GM18867 (cell line): ENCODE measurements around the gene CT47A1.
"Not testable (repeated sequence)": the region's sequence is repeated elsewhere in the genome, so short reads cannot be mapped to it uniquely, and the experiment has no call there.

Experiments
- ATAC-seq: cut with Tn5 transposase; IDR thresholded peaks from one replicate; pipeline ENCODE4 v1.9.1; 2021; ENCODE audit warnings: mild to moderate bottlenecking, moderate library complexity; ENCODE audit not compliant: unreplicated experiment

Gene CT47A1

GRCh38 chrX:120985660-120986059 is at the start of gene CT47A1:
CT47A1 (minus strand) TSS chrX:120985760; CDS start chrX:120985529, 231 bp downstream.
- not testable (repeated sequence) for ATAC-seq

DNA sequence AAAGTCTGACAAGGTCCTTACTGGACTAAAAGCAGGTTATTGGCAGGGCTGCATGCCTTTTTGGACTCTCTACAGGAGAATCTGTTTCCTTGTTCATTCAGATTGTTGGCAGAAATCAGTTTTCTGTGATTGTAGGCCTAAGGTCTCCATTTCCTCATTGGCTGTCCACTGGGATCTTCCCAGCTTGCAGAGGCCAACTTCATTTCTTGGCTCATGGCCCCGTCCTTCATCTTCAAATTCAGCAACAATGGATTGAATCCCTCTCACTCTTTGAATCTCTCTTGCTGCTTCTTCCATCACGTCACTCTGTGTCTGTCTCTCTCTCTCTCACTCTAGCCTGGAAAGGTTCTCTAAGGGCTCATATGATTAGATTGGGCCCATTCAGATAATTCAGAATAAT is 47.0 kb upstream of the CT47A1 start:
- no peak for ATAC-seq

DNA sequence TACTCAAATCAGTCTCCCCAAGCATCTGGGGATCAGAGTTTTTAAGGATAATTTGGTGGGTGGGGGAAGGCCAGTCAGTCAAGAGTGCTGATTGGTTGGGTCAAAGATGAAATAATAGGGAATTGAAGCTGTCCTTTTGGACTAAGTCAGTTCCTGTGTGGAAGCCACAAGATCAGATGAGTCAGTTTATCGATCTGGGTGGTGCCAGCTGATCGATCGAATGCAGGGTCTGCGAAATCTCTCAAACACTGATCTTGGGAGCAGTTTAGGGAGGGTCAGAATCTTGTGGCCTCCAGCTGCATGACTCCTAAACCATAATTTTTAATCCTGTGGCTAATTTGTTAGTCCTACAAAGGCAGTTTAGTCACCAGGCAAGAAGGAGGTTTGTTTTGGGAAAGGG is 44.5 kb upstream of the CT47A1 start:
- ATAC-seq = no peak

GRCh38 chrX:121028419-121028818 is 42.9 kb upstream of the CT47A1 start:
- ATAC-seq = no peak

DNA sequence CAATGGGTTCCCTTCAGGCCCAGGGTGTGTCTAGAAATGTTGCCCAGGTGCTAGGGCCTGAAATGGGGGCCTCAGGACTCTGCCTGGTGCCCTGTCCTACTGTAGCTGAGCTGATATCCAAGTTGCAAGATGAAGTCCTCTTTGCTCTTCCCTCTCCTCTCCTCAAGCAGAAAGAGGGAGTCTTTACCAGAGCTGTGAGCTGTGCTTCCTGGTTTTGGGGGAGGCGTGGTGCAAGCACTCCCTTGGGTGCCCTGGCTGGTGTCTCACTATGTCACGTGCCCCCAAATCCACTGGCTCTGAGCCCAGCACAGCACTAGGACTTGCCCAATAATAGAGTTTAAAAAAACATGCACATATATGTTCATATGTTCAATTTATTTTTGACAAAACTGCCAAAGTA is 29.3 kb upstream of the CT47A1 start:
- no peak for ATAC-seq

- ATAC-seq = no peak
Measured at GRCh38 chrX:121013897-121014455, 28.4 kb upstream of the CT47A1 start.

GRCh38 chrX:121011254-121011653 is 25.7 kb upstream of the CT47A1 start:
- ATAC-seq = no peak

DNA sequence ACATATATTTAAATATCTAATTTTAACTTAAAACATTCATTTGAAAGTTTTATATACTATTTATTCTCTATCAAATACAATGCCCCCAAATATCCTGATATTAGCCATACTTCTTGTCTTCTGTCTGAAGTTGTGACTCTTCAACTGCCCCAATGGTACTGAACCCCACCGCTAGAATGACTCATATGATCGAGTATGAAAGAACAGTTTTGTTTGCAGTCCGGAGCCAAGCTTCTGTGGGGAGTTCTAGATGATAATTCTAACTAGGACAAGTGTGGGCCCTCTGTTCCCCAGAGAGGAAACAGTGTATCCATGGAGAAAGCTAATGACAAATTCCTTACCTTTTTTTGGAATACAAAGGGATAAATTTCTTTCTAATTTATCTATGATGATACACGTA is 24.7 kb upstream of the CT47A1 start:
- no peak for ATAC-seq

DNA sequence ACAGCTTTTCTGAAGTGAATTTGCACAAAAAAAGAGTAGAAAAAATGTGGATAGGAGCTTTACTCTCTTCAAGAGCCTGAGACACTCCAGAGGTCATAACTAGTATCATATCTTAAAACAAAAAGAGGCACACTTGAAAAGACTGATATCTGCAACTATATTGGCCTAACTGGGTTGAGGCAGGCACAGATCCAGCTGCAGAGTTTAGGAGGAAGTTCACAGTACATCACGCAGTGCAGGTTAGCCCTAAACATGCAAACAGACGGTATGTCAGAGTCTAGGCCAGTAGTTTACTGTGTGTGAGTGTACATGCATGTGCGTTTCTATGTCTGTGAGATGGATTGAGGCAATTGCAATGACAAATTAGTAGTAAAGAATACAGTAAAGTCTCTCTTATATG is 24.2 kb upstream of the CT47A1 start:
- ATAC-seq = no peak

DNA sequence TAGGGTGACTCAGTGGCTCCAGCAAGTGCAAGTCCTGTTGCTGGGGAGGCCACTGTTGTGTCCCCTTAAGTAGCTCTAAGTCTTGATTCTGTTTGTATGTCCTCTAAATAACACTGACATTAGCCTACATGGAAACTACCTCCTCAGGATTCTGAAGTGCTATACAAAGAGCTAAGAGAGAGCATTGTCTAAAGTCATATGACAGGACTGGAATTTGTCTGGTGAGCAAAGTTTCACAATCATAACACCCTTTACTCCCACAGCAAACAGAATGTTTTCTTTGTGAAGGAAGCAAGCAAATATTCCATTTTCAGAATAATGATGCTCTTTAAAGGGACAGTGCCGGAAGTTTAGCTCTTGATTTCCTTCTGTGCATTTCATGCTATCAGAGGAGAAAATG is 23.4 kb upstream of the CT47A1 start:
- no peak for ATAC-seq

- ATAC-seq = peak; percentile 46
Measured at GRCh38 chrX:121000589-121000988, 15.0 kb upstream of the CT47A1 start.

- ATAC-seq = peak; percentile 80
Measured at GRCh38 chrX:120999413-120999812, 13.9 kb upstream of the CT47A1 start.

DNA sequence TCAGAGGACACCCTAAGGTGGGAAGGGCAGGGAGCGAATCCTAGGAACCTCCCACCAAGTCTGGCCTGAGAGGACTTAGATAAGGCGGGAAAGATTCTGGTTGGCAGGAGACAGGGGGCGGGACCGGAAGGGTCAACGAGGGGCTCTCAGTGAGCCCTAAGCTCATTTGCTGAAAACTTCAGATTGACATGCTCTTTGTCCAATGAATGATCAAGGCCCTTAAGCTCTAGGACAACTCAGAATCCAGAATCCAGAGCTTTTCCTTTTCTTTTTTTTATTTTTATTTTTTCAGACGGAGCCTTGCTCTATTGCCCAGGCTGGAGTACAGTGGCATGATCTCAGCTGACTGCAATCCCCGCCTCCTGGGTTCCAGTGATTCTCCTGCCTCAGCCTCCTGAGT is 29.1 kb downstream of the CT47A1 start, which contains the start of gene CT47A7:
Gene CT47A7 (minus strand): TSS at position 101 of the 400 bp plus-strand sequence. CDS start 255 bp downstream, outside the sequence.
- ATAC-seq = not testable (repeated sequence)
